NT2/D1 (cell line): Measurements from ENCODE around the gene KRTAP16-1.

Experiments
- YY1 ChIP-seq: IDR thresholded peaks from 2 replicates; pipeline ENCODE4 v1.6.1; 2011; ENCODE audit not compliant: insufficient read length, insufficient read depth
- ZNF274 ChIP-seq: IDR thresholded peaks from 2 replicates; pipeline ENCODE4 v1.6.1; 2011; ENCODE audit warnings: mild to moderate bottlenecking, low read depth, low read length

GRCh38 chr17:41329279-41329948 lies 20.3 kb upstream of the KRTAP16-1 start:
- TF ChIP-seq YY1 = no peak
- TF ChIP-seq ZNF274 = no peak
